Measurements from ENCODE around the gene KYNU.
A peak's percentile ranks its signal among the peaks of the same experiment; 100 is the strongest.
"Not testable (repeated sequence)": the region's sequence is repeated elsewhere in the genome, so short reads cannot be mapped to it uniquely, and the experiment has no call there.

KYNU gene

DNA sequence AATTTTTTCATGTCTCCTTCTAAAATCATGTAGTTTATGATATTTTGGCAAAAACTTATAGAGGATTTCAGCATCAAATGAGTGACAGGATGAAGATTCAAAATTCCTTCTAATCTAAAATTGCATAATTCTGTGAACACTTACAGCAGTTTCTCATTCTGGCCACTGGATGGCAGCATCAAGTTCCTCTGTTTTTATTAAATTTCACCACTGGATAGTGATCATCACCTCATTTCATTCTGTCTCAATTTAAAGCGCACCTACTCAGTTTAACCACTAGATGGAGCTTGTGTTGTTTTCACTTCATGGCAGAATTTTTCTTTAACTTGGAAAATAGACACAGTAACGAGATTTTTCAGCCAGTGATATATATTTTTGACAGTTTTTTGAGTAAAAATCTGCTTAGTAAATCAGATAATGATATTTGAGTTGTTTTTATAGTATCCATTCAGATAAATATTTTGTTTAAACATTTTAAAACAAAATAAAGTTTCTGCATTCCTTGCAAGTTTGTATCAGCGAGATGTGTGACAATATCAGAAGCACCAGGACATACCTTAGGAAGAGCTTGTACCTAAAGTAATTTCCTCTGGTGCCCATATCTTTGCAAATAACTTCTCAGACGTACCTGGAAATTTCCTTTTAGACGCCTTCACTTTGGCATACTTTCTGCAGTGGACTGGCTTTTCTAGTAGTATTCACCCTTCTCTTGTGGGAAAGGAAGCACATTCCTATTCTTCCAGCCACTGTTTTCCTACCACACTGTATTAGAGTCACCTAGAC is 157.0 kb downstream of the KYNU start:
- DNase-seq, result peak; percentile 95

DNA sequence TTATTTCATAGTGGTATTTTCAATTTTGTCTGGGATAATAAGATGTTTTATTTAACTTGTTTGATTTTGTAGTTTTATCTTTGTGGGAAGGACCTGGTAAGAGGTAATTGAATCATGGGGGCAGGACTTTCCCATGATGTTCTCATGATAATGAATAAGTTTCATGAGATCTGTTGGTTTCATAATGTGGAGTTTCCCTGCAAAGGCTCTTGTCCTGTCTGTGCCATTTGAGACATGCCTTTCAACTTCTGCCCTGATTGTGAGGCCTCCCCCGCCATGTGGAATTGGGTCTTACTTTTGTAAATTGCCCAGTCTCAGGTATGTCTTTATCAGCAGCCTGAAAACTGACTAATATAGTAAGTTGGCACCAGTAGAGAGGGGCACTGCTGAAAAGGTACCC is 174.0 kb downstream of the KYNU start:
- no peak for DNase-seq

DNA sequence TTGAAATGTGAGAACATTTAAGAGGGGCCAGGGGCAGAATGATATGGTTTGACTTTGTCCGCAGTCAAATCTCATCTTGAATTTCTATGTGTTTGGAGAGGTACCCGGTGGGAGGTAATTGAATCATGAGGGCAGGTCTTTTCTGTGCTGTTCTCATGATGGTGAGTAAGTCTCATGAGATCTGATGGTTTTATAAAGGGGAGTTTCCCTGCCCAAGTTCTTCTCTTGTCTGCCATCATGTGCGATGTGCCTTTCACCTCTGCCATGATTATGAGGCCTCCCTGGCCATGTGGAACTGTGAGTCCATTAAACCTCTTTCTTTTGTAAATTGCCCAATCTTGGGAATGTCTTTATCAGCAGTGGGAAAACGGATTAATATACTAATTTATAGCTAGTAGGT is 176.0 kb downstream of the KYNU start:
- not testable (repeated sequence) for DNase-seq

GRCh38 chr2:143056550-143056949 is 179.1 kb downstream of the KYNU start:
- DNase-seq, result no peak

DNA sequence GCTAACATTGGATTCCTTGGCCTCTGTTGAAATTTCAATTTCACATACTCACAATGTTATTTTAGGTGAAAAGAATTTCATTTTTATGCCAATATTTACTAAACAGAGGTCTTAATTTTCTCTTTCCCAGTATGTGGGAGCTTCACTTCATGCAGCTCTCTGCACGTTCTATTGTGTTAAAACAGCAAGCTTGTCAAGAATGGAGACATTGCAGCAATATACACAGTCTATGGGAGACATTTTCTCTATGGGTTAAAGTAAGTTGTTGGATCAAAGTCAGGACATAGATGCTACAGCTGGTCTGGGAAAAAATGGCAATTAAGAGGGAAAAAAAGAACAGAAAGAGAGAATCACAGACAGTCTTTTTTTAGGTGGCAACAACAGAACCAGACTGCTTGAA is 181.4 kb downstream of the KYNU start:
- DNase-seq, result no peak

DNA sequence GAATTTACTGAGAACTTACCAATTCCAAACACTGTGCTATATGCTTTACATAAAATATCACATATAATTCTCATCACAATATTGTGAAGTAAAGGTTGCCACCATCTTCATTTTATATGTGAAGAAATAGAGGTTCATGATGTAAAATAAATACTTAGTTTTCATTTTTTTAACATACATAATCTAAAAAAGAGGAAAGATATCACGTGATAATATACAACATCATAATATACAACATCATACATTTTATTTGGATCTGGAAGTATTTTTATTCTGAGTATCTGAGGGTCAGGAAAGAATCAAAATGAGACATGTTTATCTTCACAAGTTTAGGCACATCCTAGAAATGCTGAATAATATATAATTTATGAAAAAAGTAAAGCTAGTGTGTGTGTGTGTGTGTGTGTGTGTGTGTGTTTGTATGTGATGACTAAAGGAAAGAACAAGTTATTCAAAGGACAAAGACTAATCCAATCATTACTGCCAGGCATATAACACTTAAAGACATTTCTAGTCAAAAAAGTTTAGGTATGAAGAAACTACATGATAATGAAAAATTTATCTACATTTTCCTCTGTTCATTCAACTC is 186.2 kb downstream of the KYNU start:
- no peak for DNase-seq

DNA sequence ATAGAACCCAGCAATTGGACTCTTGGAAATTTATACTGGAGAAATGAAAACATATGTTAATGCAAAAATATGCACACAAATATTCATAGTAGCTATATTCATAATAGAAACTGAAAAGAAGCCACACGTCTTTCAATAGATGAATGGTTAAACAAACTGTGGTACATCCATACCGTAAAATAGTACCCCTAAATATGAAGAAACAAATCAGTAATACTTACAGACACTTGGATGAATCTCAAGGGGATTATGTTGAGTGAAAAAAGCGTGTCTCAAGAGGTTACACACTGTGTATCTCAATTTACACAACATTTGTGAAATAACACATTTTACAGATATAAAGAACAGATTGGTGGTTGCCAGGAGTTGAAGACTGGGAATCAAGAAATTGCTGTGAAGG is 190.6 kb downstream of the KYNU start:
- no peak for DNase-seq

- no peak for DNase-seq
These were observed 191.0 kb downstream of the KYNU start for GRCh38 chr2:143068509-143068908.

DNA sequence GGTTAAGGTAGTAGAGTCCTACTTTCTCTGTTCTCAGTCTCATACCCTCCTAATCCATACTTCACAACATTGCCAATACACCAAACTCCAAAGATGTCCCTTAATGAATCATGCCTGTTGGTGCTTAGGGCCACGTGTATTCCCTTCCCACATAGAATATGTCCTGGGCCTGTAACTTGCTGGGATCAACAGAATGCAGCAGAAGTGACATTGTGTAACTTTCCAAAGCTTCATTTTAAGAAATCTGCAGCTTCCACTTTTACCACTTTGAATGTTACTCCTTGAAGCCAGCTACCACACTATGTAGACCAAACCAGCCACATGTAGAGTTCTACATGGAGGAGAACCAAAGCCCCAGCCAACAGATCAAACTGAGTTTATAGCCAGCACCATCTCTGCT is 193.2 kb downstream of the KYNU start:
- no peak for DNase-seq

DNA sequence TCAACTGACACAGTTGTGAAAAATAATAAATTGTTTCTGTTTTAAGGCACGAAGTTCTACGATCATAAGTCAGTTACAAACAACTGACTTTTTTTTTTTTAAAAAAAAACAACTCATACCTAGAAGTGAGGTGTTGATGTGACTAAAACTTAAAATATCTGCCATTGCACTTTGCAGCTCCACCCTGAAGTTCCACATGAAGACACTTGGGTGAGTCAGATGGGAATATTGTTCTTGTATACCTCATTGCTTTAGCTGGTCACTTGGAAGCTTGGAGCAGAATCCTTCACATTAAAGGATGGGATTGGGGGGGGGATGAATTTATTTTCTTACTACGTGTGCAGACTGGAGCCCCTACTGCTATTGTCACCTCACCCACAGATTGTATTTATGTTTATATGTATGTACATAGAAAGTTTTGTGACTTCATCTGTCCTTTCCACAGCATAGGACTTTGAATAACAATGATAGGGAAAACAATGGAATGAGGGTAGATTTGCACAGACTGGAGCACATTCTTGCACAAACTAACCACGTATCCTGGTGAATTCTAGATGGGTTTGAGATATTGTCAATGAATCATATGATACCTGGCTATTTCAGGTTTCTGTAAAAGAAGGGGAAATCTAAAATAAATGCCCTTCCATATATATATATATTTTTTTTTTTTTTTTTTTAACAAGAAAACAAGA is 193.9 kb downstream of the KYNU start:
- DNase-seq, result no peak

DNA sequence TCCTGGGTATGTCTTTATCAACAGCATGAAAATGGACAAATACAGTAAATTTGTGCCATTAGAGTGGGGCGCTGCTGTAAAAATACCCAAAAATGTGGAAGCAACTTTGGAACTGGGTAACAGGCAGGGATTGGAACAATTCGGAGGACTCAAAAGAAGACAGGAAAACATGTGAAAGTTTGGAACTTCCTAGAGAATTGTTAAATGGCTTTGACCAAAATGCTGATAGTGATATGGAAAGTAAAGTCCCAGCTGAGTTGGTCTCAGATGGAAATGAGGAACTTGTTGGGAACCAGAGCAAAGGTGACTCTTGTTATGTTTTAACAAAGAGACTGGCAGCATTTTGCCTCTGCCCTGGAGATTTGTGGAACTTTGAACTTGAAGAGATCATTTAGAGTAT is 197.4 kb downstream of the KYNU start:
- DNase-seq, result not testable (repeated sequence)

DNA sequence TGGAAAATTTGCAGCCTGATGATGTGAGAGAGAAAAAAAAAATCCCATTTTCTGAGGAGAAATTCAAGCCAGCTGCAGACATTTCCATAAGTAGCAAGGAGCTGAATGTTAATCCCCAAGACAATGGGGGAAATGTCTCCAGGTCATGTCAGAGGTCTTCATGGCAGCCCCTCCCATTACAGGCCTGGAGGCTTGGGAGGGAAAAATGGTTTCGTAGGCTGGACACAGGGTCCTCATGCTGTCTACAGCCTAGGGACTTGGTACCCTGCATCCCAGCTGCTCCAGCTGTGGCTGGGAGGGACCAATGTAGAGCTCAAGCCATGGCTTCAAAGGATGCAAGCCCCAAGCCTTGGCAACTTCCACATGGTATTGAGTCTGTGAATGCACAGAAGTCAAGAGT is 198.2 kb downstream of the KYNU start:
- no peak for DNase-seq

- DNase-seq, result no peak
These were observed 200.6 kb downstream of the KYNU start for GRCh38 chr2:143078104-143078503.

GRCh38 chr2:143081616-143082015 is 204.2 kb downstream of the KYNU start:
- no peak for DNase-seq

DNA sequence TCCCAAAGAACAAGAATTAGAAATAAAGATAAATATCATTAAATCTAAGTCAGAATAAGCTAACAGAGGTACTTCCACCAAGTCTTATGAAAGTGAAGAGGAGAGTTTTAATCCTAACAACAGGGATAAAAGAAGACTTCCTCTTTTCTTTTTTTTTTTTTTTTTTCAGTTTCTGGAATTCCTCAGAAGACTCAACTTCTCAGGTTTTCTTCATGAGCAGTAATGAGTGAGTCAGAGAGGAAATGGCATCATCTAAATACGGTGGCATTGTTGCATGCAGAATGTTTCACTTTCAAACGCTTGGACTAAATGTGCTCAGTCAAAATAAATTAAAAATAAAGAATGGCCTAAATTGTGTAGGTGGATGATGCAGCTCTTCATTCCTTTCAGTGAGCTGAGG is 206.2 kb downstream of the KYNU start:
- DNase-seq, result no peak

DNA sequence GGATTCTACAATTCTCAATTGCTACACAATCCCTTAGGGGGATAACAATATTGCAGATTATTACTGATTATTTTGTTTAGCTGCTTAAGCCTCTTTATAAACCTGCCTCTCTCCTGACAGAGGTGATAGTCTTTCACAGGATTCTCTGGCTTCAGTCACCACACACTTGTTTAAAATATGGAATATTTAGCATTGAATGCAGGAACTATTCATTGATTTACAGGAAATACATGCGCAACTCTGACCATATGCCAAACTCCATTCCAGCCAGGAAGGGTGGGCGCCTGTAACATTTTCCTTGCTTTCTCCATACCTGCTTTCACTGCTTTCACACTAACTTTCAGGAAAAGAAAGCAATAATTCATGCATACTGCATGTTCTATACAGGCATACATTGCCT is 207.0 kb downstream of the KYNU start:
- no peak for DNase-seq

DNA sequence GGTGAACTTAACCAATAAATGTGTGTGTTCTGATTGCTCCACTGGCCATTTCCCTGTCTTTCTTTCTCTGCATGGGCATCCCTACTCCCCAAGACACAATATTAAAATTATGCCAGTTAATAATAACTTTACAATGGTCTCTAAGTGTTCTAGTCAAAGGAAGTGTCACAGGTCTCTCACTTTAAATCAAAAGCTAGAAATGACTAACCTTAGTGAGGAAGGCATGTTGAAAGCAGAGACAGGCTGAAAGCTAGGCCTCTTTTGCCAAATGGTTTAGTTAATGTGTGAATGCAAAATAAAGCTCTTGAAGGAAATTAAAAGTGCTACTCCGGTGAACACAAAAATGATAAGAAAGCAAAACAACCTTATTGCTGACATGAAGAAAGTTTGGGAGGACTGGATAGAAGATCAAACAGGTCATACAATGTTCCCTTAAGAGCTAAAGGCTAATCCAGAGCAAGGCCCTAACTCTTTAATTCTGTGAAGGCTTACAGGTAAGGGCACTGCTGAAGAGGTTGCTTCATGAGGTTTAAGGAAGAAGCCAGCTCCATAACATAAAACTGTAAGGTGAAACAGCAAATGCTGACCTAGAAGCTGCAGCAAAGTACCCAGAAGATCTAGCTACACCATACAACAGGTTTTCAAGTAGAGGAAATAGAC is 207.8 kb downstream of the KYNU start:
- no peak for DNase-seq

- no peak for DNase-seq
These were observed 209.6 kb downstream of the KYNU start for GRCh38 chr2:143087033-143087432.

- DNase-seq, result no peak
These were observed 210.9 kb downstream of the KYNU start for GRCh38 chr2:143088388-143088787.

GRCh38 chr2:143089520-143089919 is 212.1 kb downstream of the KYNU start:
- not testable (repeated sequence) for DNase-seq
